GM10248 (cell line): ENCODE measurements around the gene PVR.
"Not testable (repeated sequence)": the region's sequence is repeated elsewhere in the genome, so short reads cannot be mapped to it uniquely, and the experiment has no call there.

ENCODE experiments used
- CTCF ChIA-PET: fragments of 300-600 bp; sonication (Branson Sonifier 250); formaldehyde crosslinking; extraction: SDS; loops from one replicate; lab custom pipeline; 2021; ENCODE audit warnings: antibody characterized with exemption; lab: Yijun Ruan, JAX
- POLR2A ChIA-PET: fragments of 350-650 bp; sonication (Branson Sonifier 250); formaldehyde crosslinking; extraction: SDS; loops from one replicate; lab custom pipeline; 2020; ENCODE audit warnings: antibody characterized with exemption; lab: Yijun Ruan, JAX
- DNase-seq: peaks from one replicate; pipeline ENCODE4 v3.0.0; 2012; ENCODE audit errors: extremely low spot score
- TF ChIP-seq, protein P1 (sequence below): IDR thresholded peaks from 2 replicates; pipeline ENCODE4 v1.5.1; 2012; ENCODE audit warnings: mild to moderate bottlenecking, low read depth; ENCODE audit errors: extremely low read depth, missing control alignments, control extremely low read depth

PVR gene

DNA sequence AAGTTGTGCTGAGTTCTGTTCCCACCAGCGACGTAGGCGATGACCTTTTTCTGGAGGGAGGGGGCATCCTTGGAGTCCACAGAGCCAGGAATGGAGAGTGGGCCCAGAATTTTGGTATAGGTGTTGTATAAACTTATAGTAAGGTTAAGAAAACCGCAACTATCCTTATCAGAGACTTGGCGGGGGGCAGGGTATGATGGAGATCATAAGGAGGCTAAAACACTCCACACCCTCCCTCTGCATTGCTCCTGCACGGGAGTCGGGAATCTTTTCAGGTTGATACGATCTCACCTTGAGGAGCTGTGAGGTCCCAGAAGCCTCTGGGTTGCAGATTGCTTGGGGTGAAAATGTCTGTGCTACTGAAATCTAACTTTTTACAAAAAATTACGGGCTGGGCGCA, 21.3 kb downstream of the PVR start:
- POLR2A ChIA-PET: no interaction called here
- TF ChIP-seq, protein P1, sequence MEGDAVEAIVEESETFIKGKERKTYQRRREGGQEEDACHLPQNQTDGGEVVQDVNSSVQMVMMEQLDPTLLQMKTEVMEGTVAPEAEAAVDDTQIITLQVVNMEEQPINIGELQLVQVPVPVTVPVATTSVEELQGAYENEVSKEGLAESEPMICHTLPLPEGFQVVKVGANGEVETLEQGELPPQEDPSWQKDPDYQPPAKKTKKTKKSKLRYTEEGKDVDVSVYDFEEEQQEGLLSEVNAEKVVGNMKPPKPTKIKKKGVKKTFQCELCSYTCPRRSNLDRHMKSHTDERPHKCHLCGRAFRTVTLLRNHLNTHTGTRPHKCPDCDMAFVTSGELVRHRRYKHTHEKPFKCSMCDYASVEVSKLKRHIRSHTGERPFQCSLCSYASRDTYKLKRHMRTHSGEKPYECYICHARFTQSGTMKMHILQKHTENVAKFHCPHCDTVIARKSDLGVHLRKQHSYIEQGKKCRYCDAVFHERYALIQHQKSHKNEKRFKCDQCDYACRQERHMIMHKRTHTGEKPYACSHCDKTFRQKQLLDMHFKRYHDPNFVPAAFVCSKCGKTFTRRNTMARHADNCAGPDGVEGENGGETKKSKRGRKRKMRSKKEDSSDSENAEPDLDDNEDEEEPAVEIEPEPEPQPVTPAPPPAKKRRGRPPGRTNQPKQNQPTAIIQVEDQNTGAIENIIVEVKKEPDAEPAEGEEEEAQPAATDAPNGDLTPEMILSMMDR: no peak
- DNase-seq: no peak
- CTCF ChIA-PET: interaction anchor here (3.0 kb wide), 1 partner anchor 9 kb away, joined by 16 read pairs; no protein-coding TSS in a partner anchor

DNA sequence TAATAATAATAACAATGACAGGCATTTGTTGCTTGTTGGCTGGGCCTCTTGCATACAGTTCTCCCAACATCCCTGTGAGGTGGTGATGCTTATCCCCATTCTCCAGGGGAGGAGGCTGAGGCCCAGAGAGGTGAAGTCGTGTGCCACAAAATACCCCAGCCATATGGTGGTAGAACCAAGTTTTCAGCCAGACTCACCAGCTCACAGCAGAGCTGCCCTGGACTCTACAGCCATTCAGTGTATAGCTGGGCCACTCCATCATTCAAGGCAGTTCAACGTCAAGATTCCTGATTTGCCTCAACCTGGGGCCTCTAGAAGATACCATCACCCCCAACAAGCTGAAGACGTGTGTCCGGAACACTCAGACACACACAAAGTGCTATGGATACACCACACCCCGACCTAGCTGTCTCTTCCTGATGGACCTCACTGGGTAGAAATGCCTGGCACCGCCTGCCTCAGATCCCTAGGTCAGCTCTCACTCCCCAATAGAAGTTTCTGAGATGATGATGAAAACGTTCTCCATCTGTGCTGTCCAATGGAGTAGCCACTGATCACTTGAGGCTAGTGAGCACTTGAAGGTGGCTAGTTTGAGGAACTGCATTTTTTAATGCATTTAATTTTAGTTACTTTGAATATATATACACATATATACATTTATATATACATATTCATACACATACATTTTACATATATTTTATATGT, 23.3 kb downstream of the PVR start:
- ChIA-PET POLR2A (no interaction called here), CTCF (interaction anchor here (0.7 to 3.0 kb wide), 4 partner anchors 9 to 104 kb away, joined by 3 to 16 read pairs (median 4); no protein-coding TSS in a partner anchor)
- DNase-seq: no peak
- TF ChIP-seq, protein P1: no peak

DNA sequence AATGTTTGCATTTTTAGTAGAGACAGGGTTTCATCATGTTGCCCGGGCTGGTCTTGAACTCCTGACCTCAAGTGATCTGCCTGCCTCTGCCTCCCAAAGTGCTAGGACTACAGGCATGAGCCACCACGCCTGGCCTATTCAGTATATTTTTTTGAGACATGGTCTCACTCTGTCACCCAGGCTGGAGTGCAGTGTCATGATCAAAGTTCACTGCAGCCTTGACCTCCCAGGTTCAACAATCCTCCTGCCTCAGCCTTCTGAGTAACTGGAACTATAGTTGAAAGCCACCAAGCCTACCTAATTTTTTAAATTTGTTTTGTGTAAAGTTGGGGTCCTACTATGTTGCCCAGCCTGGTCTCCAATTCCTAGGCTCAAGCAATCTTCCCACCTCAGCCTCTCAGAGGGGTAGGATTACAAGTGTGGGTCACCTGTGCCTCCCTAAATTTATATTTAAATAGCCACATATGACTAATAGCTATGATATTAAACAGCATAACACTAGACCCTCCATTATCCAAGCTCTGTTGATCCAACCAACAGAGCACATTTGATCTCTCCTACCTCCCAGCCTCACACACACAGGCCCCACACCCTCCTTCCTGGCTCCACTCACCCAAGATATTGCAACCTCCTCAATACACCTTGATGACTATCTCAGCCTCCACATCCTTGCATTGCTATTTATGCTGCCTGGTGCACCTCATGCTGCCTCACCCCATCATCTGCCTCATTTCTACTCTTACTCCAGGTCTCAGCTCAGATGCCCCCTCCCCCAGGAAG, 25.5 kb downstream of the PVR start:
- POLR2A ChIA-PET: no interaction called here
- CTCF ChIA-PET: interaction anchor here (1.2 to 2.0 kb wide), 5 partner anchors 10 to 55 kb away, joined by 3 to 6 read pairs (median 4); no protein-coding TSS in a partner anchor
- TF ChIP-seq, protein P1: no peak
- no peak for DNase-seq

DNA sequence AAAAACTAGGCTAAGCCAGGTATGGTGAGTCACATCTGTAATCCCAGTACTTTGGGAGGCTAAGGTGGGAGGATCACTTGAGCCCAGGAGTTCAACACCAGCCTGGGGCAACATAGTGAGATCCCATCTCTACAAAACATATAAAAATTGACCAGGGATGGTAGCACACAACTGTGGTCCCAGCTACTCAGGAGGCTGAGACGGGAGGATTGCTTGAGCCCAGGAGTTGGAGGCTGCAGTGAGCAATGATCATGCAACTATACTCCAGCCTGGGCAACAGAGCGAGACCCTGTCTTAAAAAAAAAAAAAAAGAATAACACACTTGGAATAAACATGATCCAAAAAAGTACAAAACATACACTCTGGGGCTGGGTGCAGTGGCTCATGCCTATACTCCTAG, 26.3 kb downstream of the PVR start:
- POLR2A ChIA-PET, DNase-seq: not testable (repeated sequence)
- CTCF ChIA-PET: interaction anchor here (1.2 to 2.0 kb wide), 4 partner anchors 11 to 54 kb away, joined by 3 to 6 read pairs (median 4); no protein-coding TSS in a partner anchor

DNA sequence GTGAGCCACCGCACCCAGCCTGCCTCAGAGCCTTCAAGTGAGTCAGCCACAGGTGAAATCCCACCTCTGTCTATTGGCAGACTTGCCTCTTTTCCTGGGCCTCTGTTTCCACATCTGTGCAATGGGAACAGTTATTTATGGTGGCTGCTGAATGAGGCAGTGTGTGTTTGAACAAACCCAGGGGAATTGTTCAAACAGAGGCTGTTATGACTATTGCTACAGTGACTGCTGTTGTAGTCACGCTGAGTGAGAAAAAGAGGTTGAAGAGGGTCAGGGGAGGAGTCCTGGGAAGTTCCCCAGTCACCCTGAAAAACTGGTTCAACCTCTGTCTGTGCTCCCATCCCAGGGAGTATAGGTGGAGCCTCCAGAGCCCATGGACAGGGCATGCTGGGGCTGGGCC, 27.7 kb downstream of the PVR start, which contains the start of gene CEACAM19:
Gene CEACAM19, plus strand, starts transcription at position 83 of the 400 bp plus-strand sequence. CDS start 450 bp downstream, outside the sequence.
- POLR2A ChIA-PET: no interaction called here
- CTCF ChIA-PET: interaction anchor here (1.1 to 1.4 kb wide), 3 partner anchors 15 to 52 kb away, joined by 3 to 4 read pairs (median 3); no protein-coding TSS in a partner anchor
- TF ChIP-seq, protein P1: no peak
- DNase-seq: no peak

- ChIA-PET CTCF (interaction anchor here (1.1 to 1.8 kb wide), 4 partner anchors 9 to 94 kb away, joined by 3 to 7 read pairs (median 4); no protein-coding TSS in a partner anchor), POLR2A (no interaction called here)
- no peak for DNase-seq
- TF ChIP-seq, protein P1: no peak
Observed at GRCh38 chr19:44672226-44672625, 28.5 kb downstream of the PVR start.

DNA sequence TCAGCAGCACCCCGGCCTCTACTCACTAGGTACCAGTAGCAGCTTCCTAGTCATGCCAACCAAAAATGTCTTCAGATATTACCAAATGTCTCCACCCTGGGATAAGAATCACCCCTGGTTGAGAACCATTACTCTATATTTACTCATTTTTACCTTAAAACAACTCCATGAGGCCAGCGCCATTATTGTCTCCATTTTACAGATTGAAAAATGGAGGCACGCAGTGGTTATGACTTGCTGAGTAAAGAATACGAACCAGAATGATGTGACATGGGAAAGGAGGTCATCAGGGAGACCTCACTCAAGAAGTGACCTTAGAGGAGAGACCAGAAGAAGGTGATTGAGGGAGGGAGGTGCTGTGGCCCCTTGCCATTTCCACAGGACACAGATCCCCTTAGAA, 29.8 kb downstream of the PVR start:
- TF ChIP-seq, protein P1: no peak
- ChIA-PET POLR2A (no interaction called here), CTCF (interaction anchor here (0.9 to 1.8 kb wide), 3 partner anchors 11 to 97 kb away, joined by 3 to 7 read pairs (median 3); no protein-coding TSS in a partner anchor)
- DNase-seq: no peak
